PC-3 (cell line): Measurements from ENCODE around the gene CYP46A1.

Experiments used
- CTCF ChIP-seq: fragments of 300-600 bp; sonication (generic); conservative IDR thresholded peaks from 2 replicates; pipeline ENCODE4 v1.5.1; 2017; ENCODE audit warnings: antibody characterized with exemption, low read depth, mild to moderate bottlenecking, low read length
- EZH2 ChIP-seq: fragments of 300-600 bp; sonication (generic); IDR thresholded peaks from one replicate; pipeline ENCODE4 v1.6.1; 2017; ENCODE audit warnings: antibody characterized with exemption, mild to moderate bottlenecking, low read length; ENCODE audit not compliant: unreplicated experiment
- EZH2phosphoT487 ChIP-seq: fragments of 300-600 bp; sonication (generic); IDR thresholded peaks from 2 replicates; pipeline ENCODE4 v1.6.1; 2018; ENCODE audit warnings: mild to moderate bottlenecking, antibody characterized with exemption, low read length, borderline replicate concordance

GRCh38 chr14:99664058-99664936, 19.8 kb upstream of the CYP46A1 start:
- TF ChIP-seq CTCF (no peak), EZH2phosphoT487 (no peak), EZH2 (no peak)
